ENCODE results near the gene FOXJ3. TPM values are rescaled to one million over a fixed set of nuclear protein-coding genes. Genes with fewer than 3 reads are reported as not detected.

The FOXJ3 gene
- total and polyA plus RNA-seq, 2 of the 8 experiments (the other 6 are each of a cell fraction or from before 2014, with no cell fraction given) = 48.6 to 51.9 TPM

DNA sequence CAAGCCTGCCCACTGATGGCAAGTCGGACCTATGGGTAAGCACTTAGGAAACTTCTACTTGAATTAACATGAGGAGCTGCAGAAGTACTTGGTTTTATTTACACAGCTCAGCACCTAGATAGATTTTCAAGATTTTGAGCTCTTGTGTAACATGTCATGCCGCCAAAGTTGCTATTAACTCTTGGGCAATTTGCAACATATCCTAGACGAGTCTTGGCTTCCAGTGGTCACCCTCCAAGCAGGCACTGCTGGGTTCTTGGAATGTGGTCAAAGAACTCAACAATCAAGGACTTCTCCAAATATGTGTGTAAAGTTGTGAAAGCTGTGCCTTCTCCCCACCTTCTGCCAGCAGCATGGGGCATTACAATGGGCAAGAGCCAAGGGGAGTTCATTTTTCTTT, 199.6 kb downstream of the FOXJ3 start:
- no peaks in the 10 kb centered on the region for H3K79me1 ChIP-seq (ENCODE audit: low read depth, low read length)
- H3K9me3 ChIP-seq (ENCODE audit: insufficient read depth in 2 of 2, low read depth in 1 of 2, low read length in 1 of 2) = no peaks in the 10 kb centered on the region
- CTCF ChIA-PET (ENCODE audit: partially characterized antibody) = no interaction called here
- peaks cover 0 to 2% (median 0%) of the 10 kb centered on the region in 4 experiments; a peak in 2 of 7 replicates for H3K4me1 ChIP-seq (replicated peaks in 1 of 4; ENCODE audit: control insufficient read depth in 3 of 4, insufficient read depth in 4 of 4, low read length in 3 of 4)
- H3K23ac ChIP-seq (ENCODE audit: insufficient read length) = no peak overlapping the region
- no peak overlapping the region for H3K18ac ChIP-seq (ENCODE audit: extremely low read depth, low read length)
- no peak overlapping the region for H4K8ac ChIP-seq (ENCODE audit: extremely low read depth, insufficient read depth, low read length)
- no peak for FAIRE-seq
- no peak overlapping the region for H4K5ac ChIP-seq (ENCODE audit: insufficient read length, low read depth, low read length)
- H3K4me2 ChIP-seq (ENCODE audit: insufficient read depth in 1 of 2, low read depth in 2 of 2, low read length in 2 of 2) = no peak overlapping the region
- H4K20me1 ChIP-seq (replicated peaks in 1 of 2; ENCODE audit: control insufficient read depth in 1 of 2, insufficient read depth in 2 of 2, low read length in 2 of 2) = no peaks in the 10 kb centered on the region
- H3K79me2 ChIP-seq (ENCODE audit: control insufficient read depth in 1 of 2, insufficient read depth in 2 of 2, low read length in 2 of 2) = no peaks in the 10 kb centered on the region
- WGBS, 2 experiments (ENCODE audit: extremely low coverage in 1 of 2, insufficient coverage in 1 of 2, insufficient read length in 1 of 2, insufficient replicate concordance in 2 of 2, low coverage in 1 of 2, low lambda C conversion rate in 2 of 2, missing lambda C conversion rate in 1 of 2) = 86% methylated on average over 3 of the region's 3 CpGs; no CpG with 5 or more reads in 1 of the 2 experiments
- no peaks in the 10 kb centered on the region for H3K23me2 ChIP-seq (ENCODE audit: low read depth, low read length)
- H2BK120ac ChIP-seq (replicated peaks; ENCODE audit: low read depth, low read length) = no peak overlapping the region
- no peak overlapping the region for H2AK5ac ChIP-seq (ENCODE audit: low read depth, low read length)
- no peak overlapping the region for H2BK5ac ChIP-seq (ENCODE audit: low read depth, low read length)
- H2BK20ac ChIP-seq (ENCODE audit: low read length) = no peak overlapping the region
- no peak overlapping the region for H4K91ac ChIP-seq (replicated peaks; ENCODE audit: insufficient read length, low read length)
- H2AFZ ChIP-seq (ENCODE audit: low read length) = no peak overlapping the region
- H2BK12ac ChIP-seq (ENCODE audit: low read depth, low read length) = no peak overlapping the region
- no peak for DNase-seq (ENCODE audit: low read depth in 1 of 2, low spot score in 2 of 2)
- H2BK15ac ChIP-seq (ENCODE audit: low read length) = no peak overlapping the region
- no peak overlapping the region for H3K14ac ChIP-seq (ENCODE audit: insufficient read length)
- POLR2A ChIA-PET (ENCODE audit: partially characterized antibody) = no interaction called here
- H3K27ac ChIP-seq (ENCODE audit: low read depth, low read length) = no peak overlapping the region
- no peaks in the 10 kb centered on the region for H3K27me3 ChIP-seq (replicated peaks in 1 of 4; ENCODE audit: control insufficient read depth in 3 of 4, extremely low read depth in 1 of 4, insufficient read depth in 3 of 4, low read length in 3 of 4)
- H3K4ac ChIP-seq (replicated peaks; ENCODE audit: insufficient read length, low read depth, low read length) = no peak overlapping the region
- H3K4me3 ChIP-seq (ENCODE audit: extremely low read depth in 1 of 4, insufficient read depth in 2 of 4, low read depth in 3 of 4, low read length in 4 of 4) = no peak overlapping the region
- no peak overlapping the region for H3K56ac ChIP-seq (replicated peaks; ENCODE audit: insufficient read length, low read depth, low read length)
- H3K9ac ChIP-seq (replicated peaks in 1 of 4; ENCODE audit: extremely low read depth in 1 of 4, low read depth in 3 of 4, low read length in 3 of 4) = no peak overlapping the region
- H3K36me3 ChIP-seq (ENCODE audit: control insufficient read depth in 2 of 4, insufficient read depth in 4 of 4, low read length in 3 of 4) = no peaks in the 10 kb centered on the region
- TF ChIP-seq YY1 (IDR thresholded peaks at IDR 0.05; ENCODE audit: low read depth, low read length) (no peak), KDM5A (IDR thresholded peaks at IDR 0.05; ENCODE audit: low read length) (no peak), EP300 (IDR thresholded peaks at IDR 0.05; ENCODE audit: borderline replicate concordance in 1 of 2, low read depth in 2 of 2, low read length in 2 of 2) (no peak), TBP (IDR thresholded peaks at IDR 0.05; ENCODE audit: low read depth, low read length) (no peak), EGR1 (IDR thresholded peaks at IDR 0.05; ENCODE audit: borderline replicate concordance, low read depth, low read length) (no peak), SIRT6 (IDR thresholded peaks at IDR 0.05; ENCODE audit: low read length) (no peak), JUN (IDR thresholded peaks at IDR 0.05; ENCODE audit: low read depth, low read length) (no peak), ASH2L (IDR thresholded peaks at IDR 0.05; ENCODE audit: low read length) (no peak), SUZ12 (IDR thresholded peaks at IDR 0.05; ENCODE audit: low read length) (no peak)
- TF ChIP-seq, protein P1, sequence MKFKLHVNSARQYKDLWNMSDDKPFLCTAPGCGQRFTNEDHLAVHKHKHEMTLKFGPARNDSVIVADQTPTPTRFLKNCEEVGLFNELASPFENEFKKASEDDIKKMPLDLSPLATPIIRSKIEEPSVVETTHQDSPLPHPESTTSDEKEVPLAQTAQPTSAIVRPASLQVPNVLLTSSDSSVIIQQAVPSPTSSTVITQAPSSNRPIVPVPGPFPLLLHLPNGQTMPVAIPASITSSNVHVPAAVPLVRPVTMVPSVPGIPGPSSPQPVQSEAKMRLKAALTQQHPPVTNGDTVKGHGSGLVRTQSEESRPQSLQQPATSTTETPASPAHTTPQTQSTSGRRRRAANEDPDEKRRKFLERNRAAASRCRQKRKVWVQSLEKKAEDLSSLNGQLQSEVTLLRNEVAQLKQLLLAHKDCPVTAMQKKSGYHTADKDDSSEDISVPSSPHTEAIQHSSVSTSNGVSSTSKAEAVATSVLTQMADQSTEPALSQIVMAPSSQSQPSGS (IDR thresholded peaks at IDR 0.05; ENCODE audit: low read length) = no peak
- TF ChIP-seq, protein P2, sequence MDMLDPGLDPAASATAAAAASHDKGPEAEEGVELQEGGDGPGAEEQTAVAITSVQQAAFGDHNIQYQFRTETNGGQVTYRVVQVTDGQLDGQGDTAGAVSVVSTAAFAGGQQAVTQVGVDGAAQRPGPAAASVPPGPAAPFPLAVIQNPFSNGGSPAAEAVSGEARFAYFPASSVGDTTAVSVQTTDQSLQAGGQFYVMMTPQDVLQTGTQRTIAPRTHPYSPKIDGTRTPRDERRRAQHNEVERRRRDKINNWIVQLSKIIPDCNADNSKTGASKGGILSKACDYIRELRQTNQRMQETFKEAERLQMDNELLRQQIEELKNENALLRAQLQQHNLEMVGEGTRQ (IDR thresholded peaks at IDR 0.05; ENCODE audit: low read length) = no peak

Data from H1 (cell line).